DMS153 treated with DMSO at 0.1 percent for 48 hours (cell line): ENCODE data around the gene HNRNPA1.
A peak's percentile ranks its signal among the peaks of the same experiment; 100 is the strongest.
"Not testable (repeated sequence)": the region's sequence is repeated elsewhere in the genome, so short reads cannot be mapped to it uniquely, and the experiment has no call there.

Experiments used
- DNase-seq: peaks from one replicate; lab custom pipeline; 2025; ENCODE audit not compliant: unreplicated experiment; lab: John Stamatoyannopoulos, UW

HNRNPA1 gene

DNA sequence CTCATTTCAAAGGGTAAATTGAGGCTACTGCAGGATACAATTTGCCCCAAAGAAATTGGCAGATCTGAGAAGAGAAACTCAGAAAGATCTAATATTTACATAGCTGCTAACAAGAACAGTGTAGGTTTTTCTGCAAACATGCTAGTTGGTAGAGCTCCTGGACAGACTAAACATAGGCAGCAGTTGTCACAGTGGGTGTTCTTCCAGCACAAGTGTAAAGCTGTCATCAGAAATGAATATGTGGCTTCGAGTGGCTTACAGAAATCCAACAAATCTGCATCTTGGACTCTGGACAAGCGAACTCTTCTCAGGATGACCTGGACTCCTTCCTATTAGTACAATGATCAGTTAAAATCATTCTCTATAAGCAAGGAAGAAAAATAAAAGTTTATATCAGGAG is 6.5 kb upstream of the HNRNPA1 start:
- DNase-seq, result no peak

DNA sequence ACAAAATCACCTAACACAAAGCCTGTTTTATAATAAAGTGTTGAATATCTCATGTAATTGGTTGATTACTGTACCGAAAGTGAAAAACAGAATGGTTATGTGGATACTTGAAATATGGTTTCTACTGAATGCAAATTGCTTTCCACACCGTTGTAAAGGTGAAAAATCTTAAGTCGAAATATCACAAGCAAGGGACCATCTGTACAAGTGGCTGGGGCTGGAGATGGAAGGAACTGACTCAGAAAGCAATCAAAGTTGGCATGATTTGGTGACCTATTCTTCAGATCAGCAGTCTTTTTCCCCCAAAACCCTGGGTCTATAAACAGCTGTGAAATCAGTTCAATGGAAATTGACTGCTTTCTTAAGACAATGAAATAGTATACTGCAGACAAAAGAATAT is 4.2 kb upstream of the HNRNPA1 start:
- DNase-seq, result no peak

DNA sequence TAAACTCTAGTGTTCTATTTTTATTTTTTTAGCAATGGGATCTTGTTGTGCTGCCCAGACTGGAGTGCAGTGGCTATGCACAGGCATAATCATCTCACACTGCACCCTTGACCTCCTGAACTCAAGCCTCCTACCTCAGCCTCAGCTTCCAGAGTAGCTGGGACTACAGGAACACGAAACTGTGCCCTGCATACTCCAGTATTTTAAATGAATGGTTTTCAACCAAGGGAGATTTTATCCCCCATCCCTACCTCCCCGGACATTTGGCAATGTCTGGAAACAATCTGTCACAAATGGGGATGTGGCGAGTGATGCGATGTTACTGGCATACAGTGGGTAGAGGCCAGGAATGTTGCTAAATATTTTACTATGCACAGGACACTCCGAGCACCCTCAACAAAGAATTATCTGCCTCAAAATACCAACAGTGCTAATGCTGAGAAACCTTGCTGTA is 2.7 kb upstream of the HNRNPA1 start:
- no peak for DNase-seq

DNA sequence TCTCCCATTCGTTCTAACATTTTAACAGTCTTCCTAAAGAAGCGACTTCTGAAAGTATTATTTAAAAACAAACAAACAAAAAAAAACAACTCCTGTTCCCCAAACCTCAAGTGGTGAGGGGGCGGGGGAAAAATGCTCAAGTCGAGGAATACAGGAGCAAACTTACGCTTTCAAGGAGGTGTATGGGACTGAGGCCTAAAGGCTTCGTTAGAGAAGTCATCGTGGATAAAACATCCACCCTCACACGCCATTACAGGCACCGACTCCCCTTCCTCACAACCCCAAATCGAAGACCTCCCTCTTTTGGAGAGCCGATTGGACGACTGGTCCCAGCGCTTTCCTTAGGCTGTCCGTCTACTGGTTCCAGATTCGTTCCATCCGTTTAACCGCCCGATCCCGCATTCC is 1.3 kb upstream of the HNRNPA1 start:
- DNase-seq, result no peak

DNA sequence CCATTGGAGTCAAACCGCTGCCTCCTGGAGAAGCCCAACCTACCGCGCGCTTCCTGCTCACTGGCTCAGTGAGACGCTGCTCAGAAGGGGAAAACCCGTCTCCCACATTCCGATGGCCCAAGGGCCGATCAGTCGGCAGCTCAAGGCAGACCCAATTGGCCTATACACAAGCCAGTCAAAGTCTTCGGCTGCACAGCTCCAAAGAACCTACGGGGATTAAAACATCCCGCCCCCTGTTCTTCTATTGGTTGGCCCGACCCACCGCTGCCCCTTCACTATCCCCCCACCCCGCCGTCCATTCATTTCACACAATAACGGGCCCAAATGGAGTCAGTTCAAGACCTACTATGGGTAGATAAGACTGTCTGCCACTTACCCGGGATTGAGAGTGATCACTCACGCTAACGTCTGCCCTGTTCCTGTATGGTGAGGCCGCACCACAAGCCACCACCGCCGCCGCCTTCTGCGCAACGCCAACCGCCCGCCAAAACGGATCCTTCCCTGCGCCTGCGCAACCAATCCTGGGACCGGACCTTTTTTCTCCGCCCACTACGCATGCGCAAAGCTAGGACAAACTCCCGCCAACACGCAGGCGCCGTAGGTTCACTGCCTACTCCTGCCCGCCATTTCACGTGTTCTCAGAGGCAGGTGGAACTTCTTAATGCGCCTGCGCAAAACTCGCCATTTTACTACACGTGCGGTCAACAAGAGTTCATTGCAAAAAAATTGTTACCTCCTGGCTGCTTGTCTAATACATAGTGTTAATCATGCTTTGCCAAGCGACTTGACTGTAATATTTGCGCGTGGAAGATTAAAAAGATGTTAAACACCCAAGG is 676 bp upstream of the HNRNPA1 start, which contains the start of gene CBX5:
CBX5 (minus strand) TSS at position 491 of the 836 bp plus-strand sequence. CDS start 22,472 bp downstream, outside the sequence.
- peak; percentile 99 for DNase-seq

DNA sequence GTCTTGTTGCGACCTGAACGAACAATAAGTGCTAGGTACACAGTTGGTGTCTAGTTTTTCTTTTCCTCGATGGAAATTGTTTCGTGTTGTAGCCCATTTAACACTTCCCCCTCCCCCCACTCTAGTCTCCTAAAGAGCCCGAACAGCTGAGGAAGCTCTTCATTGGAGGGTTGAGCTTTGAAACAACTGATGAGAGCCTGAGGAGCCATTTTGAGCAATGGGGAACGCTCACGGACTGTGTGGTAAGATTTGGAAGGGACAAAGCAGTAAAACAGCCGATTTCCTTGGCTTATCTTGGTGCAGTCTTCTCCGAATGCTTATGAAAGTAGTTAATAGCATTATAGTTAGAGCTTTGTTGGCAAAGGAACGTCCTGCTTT is 724 bp downstream of the HNRNPA1 start:
- not testable (repeated sequence) for DNase-seq

DNA sequence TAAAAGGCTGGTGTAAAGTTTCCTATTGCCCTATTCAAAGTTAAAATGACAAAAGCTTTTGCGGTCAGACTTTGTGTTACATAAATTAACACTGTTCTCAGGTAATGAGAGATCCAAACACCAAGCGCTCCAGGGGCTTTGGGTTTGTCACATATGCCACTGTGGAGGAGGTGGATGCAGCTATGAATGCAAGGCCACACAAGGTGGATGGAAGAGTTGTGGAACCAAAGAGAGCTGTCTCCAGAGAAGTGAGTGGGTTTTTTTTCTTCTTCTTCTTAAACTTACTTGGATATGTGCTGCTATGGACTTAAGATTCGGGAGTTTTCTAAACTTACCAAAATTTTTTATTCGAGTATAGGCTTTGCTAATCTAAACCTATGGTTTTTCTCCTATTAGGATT is 1.2 kb downstream of the HNRNPA1 start:
- not testable (repeated sequence) for DNase-seq

DNA sequence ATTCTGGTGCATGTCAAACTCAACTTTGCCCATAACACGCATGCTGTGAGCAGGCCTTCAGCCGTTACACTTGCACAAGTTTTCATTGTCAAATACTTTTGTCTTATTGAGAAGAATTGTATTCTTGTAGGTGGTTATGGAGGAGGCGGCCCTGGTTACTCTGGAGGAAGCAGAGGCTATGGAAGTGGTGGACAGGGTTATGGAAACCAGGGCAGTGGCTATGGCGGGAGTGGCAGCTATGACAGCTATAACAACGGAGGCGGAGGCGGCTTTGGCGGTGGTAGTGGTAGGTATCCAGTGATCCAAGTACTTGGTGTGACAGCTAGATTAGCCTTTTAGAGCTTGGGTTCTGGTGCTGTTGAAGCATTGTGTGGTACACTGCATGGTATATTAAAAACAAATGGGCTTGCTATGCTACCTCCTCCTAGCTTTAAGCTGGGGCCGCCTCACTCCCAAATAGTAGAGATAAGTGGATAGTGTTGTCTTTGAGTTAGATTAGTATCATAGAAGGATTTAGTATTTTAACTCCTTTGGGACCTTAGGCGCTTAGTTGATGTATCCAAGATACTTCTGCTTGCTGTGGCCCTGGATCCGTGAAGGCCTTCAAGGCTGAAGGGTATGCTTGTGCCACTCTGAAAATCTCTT is 2.5 kb downstream of the HNRNPA1 start:
- no peak for DNase-seq

DNA sequence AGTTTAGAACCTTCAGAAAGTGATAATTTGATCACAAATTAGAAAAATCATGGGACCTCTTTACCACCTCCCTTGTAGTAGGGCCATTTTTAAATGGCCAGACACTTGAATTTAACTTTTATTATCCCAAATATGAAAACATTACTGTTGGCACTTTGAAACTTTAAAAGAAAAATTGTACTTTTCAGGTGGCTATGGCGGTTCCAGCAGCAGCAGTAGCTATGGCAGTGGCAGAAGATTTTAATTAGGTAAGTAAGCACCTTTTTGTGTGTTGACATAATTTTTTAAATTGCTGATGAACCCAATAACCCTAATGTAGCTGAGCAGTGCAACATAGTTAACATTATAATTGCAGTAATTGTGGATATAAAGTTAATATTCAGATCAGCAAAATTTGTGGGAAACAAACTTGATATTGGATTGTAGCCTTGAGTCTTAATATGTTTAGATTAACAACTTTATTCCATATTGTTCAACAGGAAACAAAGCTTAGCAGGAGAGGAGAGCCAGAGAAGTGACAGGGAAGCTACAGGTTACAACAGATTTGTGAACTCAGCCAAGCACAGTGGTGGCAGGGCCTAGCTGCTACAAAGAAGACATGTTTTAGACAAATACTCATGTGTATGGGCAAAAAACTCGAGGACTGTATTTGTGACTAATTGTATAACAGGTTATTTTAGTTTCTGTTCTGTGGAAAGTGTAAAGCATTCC is 3.7 kb downstream of the HNRNPA1 start:
- DNase-seq, result not testable (repeated sequence)

DNA sequence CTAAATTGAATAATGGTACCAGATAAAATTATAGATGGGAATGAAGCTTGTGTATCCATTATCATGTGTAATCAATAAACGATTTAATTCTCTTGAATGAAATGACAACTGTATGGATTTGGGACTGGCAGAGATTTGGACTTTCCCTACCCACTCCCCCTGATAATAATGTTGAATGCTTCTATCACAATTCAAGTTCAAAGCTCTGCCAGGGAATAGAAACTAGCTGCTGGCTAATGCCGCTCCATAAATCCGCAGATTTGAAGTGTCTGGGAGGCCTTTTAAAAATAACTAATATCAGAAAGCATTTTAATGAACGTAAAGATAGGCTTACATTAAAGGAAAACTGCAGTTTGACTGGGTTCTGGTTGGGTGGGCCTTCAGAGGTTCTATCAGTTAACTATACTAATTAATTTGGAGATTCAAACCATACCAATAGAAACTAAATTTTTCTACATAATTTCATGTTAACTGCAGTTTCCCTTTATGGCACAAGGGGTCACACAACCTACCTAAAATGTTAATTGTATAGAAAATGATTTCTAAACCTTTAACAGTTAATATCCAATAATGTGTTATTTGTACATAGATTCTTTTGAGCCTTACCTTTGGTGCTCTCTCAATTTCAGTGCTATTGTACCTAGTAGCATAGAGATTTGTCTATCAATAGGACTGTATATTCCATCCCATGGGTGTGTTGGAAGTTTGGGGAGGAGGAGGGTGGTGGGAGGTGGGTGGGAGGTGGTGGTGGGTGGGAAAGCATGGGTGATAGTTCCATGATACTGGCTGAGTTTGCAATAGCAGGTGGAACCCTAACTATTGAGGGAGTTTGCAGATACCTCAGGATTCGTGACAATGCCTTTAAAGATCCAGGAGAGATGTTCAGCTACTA is 4.9 kb downstream of the HNRNPA1 start:
- DNase-seq, result no peak

DNA sequence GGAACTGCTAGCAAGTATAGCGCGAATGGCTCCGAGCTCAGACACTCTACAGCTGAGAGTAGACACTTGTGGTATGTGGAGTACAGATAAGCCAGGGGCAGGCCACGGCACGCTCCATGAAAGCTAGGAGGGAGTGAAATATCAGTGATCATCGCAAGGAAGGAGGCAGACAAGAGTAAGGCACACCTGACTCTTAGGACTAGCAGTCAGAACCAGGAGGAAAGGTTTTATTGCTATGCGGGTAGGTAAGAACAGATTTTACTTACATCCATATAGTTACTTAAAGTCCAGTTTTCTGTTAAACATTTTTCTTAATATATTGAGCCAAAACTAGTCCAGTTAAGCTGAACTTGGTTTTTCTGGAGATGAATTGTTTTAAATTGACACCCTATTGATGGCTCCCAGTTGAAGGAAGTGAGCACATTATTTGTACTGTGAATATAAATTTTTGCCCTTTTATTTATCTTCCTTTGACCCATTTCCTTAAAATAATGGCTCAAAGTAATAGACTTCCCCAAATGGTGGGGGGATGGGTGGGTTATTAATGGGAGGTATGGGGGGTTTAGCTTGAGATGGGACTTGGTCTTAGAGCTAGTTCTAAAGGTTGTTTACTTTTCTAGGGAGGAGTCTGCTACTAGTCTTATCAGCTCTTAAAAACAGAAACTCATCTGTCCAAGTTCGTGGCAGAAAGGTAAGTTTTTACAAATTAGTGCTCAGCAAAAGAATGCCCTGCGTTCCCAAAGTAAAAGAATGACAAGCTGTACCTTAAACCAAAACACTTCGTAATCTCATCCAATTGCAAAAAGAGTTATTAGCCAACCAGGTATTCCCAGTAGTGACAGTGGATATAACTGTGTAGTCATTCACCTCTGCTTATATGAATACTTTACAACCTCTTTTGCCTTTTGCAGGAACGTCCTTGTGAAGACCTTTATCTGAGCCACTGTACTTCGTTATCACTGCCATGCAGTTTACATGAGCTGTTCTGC is 5.8 kb downstream of the HNRNPA1 start:
- no peak for DNase-seq

DNA sequence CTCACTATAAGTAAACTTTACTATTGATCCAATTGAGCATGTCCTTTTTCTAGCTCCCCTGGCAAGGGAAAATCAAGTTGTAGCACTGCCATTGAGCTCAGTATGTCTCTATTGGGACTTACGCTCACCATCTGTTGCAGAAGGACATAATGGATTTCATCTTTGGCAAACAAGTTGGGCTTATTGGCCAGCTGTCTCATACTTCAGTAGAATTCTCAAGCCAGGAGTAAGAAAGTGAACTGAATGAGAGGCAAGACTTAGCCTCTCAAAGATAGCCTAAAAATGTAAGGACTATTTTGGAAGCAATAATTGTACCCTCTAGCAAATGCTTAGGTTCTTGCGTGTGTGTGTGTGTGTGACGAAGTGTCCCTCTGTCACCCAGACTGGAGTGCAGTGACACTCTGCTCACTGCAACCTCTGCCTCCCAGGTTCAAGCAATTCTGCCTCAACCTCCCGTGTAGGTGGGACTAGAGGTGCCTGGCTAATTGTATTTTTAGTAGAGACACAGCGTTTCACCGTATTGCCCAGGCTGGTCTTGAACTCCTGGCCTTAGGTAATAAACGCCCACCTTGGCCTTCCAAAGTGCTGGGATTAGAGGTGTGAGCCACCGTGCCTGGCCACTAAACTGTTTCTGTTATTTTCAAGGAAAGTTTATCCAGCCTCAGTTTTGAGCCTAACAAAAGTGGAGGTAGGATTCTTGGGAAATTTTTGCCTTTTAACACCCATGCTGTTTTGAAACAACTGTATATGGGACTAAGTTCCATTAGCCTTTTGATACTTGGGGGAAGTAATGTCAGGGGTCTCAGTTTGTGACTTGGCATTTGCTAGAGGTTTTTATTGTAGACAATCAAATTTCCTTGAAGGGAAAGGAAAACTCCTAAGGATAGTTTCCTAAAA is 7.0 kb downstream of the HNRNPA1 start:
- no peak for DNase-seq

DNA sequence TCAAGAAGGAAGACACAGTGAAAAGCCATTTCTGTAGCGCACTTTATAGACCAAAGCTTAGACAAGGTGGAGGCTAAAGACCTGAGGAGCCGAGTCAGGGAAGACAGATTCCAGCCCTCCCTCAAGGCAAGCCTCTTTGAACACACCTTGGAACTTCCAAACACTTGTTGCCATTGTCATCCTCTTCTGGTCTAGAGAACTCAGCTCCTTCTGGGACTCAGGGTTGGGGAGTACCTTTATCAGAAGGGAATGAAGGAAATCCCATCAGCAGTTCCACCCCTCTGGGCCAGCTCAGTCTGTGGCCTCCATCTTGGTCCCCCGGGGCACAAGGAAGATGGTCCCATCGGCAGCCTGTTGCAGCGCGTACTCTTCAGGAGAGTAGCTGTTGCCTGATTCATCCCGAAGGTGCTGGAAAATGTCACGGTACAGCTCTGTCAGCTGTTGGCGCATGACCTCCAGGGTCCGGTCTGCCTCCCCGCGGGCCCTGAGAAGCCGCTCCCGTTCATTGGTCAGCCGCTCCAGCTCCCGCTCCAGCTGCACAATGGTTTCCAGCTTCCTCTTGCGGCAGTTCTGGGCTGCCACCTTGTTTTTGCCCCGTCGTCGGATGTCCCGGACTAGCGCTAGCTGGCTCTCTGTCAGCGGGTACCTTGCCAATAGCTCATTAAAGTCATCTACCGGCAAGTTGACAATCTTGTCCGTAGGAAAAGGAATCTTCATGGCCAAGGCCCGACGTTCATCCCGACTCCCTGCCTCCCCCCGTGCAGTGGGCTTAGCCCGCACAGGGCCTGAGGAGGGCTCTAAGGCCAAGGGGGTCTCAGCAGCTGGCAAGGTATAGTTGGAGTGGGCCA is 11.8 kb downstream of the HNRNPA1 start:
- DNase-seq, result no peak

DNA sequence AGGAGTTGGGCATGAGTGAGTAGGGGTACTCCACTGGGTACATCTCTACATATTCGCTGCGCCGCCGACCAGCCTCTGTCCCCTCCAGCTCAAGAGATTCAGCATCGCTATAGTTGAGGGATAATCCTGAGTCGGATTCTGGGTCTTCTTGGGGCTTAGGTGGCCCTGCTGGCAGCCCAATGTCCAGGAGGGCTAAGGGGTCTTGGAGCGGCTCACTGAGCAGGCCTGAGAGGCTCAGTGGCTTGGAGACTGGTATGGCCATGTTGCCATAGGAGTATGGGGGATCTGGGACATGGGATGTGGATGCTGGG is 12.4 kb downstream of the HNRNPA1 start:
- DNase-seq, result no peak

DNA sequence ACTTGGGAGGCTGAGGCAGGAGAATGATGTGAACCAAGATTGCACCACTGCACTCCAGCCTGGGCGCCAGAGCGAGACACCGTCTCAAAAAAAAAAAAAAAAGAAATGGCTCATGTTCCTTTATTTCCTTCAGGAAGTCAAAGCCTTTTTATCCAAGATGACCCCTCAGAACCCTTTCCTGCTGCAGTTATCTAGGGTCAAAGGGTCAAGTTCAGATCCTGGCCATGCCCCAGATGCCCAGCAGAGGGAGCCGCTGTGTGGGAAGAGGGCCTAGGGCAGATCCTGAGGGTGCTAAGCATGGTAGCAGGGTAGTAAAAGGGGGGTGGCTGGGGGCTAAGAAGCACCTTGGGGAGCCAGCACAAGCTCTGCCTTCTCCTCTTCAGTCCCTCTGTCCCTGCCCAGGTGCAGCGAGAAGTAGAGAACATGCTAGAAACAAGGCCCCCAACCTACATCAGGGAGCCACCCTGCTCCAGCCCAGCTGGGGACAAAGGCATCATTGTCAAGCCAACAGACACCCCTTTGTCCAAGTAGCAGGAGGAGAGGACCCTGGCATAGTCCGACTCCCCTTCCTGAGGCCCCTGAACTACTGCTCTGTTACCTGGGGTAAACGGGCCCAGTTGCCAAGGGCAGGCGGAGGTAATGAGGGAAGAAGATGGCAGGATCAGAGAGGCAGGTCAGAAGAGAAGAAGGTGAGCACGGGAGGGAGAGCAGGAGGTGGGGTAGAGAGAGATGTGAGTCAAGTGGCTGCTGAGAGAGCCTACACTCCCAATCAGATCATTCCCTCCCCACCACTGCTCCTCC is 13.8 kb downstream of the HNRNPA1 start:
- DNase-seq, result no peak

DNA sequence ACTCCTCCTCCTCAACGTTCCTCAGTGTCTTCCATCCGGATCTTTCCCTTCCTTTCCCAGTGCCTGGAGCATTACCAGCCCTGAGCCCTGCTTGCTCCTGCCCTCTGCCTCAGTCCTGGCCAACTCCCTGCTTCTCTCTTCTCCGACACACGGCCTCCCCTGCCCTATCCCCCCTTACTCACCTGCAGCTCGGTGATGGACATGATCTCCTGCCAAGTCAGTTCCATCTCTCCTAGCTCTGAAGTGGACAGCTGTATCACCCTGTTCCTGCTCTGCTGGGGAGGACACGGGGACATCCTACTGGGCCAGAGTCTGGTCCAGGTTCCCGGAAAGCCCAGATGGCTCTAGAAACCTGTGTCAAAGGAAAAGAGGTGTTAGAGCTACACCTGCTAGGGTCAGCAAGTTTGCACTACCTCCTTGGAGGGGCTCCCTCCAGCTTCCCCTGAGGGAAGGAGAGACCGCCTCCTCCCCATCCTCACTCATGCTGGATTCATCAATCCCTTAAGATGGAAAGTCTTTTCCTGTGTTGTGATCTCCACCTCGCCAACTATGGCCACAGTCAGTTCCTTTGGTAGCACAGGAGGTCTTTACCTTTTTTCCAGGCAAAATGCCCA is 14.5 kb downstream of the HNRNPA1 start:
- no peak for DNase-seq
